AG04450 (cell line): ENCODE measurements around the gene PER1. TPM values are rescaled to one million over a fixed set of nuclear protein-coding genes. Genes with fewer than 3 reads are reported as not detected.

Experiments
- CTCF ChIA-PET: fragments of 300-600, 350-600 bp; formaldehyde crosslinking; extraction: SDS; loops from one replicate; lab custom pipeline; 2022; ENCODE audit warnings: antibody characterized with exemption, inconsistent platforms; lab: Charles Lee
- POLR2A ChIA-PET: fragments of 350-600 bp; formaldehyde crosslinking; extraction: SDS; loops from one replicate; lab custom pipeline; 2021; ENCODE audit warnings: antibody characterized with exemption, inconsistent platforms; lab: Yijun Ruan, JAX
- DNase-seq: peaks from one replicate; pipeline ENCODE4 v3.0.0-alpha.2; 2011; ENCODE audit warnings: low read depth, low spot score
- H3K27ac ChIP-seq: one replicate; pipeline ENCODE4 v1.5.1; 2012; ENCODE audit warnings: low read depth, low read length, control low read depth
- H3K27me3 ChIP-seq: one replicate; pipeline ENCODE4 v1.6.0; 2012; ENCODE audit warnings: low read length; ENCODE audit not compliant: control insufficient read depth, insufficient read depth
- H3K4me3 ChIP-seq: 2 replicates; pipeline ENCODE4 v1.5.1; 2011; ENCODE audit warnings: mild to moderate bottlenecking, low read depth, low read length, control low read depth
- H3K9me3 ChIP-seq: 2 replicates; pipeline ENCODE4 v1.5.1; 2012; ENCODE audit warnings: low read length; ENCODE audit not compliant: control insufficient read depth, insufficient read depth
- polyA plus RNA-seq: library from polyadenylated mRNA; depleted of rRNA; stranded (reverse); fragments of >200 nt; gene quantifications from 2 replicates; pipeline ENCODE4 v1.2.3, GENCODE V29; 2011
- TF ChIP-seq, protein P1 (sequence below): IDR thresholded peaks from 2 replicates; pipeline ENCODE4 v1.5.1; 2011; ENCODE audit warnings: low read depth, low read length, control low read depth, inconsistent platforms

PER1 gene
- polyA plus RNA-seq, 1 experiment = 3.1 TPM

- H3K27ac ChIP-seq = no peak overlapping the region
- no peak for DNase-seq
- POLR2A ChIA-PET = interaction anchor here (1.1 to 1.4 kb wide), 3 partner anchors 11 to 21 kb away, joined by 7 to 14 read pairs (median 9); partner anchors contain the start of gene AURKB
- no peaks in the 10 kb centered on the region for H3K27me3 ChIP-seq
- TF ChIP-seq, protein P1, sequence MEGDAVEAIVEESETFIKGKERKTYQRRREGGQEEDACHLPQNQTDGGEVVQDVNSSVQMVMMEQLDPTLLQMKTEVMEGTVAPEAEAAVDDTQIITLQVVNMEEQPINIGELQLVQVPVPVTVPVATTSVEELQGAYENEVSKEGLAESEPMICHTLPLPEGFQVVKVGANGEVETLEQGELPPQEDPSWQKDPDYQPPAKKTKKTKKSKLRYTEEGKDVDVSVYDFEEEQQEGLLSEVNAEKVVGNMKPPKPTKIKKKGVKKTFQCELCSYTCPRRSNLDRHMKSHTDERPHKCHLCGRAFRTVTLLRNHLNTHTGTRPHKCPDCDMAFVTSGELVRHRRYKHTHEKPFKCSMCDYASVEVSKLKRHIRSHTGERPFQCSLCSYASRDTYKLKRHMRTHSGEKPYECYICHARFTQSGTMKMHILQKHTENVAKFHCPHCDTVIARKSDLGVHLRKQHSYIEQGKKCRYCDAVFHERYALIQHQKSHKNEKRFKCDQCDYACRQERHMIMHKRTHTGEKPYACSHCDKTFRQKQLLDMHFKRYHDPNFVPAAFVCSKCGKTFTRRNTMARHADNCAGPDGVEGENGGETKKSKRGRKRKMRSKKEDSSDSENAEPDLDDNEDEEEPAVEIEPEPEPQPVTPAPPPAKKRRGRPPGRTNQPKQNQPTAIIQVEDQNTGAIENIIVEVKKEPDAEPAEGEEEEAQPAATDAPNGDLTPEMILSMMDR = no peak
- peak overlapping the region; percentile 75 for H3K4me3 ChIP-seq
- no peaks in the 10 kb centered on the region; the same call in 1 of the 2 replicates for H3K9me3 ChIP-seq
- CTCF ChIA-PET = interaction anchor here (0.9 to 1.7 kb wide), 3 partner anchors 9 to 112 kb away, joined by 3 to 5 read pairs (median 3); no protein-coding TSS in a partner anchor
Measured at GRCh38 chr17:8189041-8189710, 37.0 kb upstream of the PER1 start.

DNA sequence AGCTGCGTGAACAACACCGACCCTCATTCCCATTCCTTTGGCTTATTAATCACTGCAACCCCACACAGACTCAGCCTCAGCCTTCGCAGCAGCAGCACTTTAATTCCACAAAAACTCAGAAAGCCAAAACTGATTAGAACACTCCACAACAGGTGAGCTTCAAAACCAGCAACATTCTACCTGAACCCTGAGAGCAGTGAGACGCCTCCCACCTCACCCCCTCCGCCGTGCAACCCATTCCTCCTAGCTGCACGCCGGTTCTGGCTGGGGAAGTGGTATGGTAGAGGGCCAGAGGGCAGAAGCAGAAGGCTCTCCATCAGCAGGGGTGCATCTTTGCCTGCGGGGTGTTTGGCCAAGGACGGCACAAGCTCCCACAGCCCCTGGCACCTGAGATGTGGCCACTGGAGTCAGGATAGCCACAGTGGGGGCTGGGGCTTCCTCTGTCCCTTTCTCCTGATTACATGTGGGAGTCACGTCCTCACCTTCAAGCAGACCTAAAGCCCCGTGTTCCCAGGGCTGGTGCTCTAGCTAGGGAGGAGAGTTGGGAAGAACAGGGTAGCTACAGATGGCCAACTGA, 36.1 kb upstream of the PER1 start:
- CTCF ChIA-PET = interaction anchor here (0.8 to 1.7 kb wide), 4 partner anchors 10 to 113 kb away, joined by 3 to 5 read pairs (median 3); no protein-coding TSS in a partner anchor
- no peaks in the 10 kb centered on the region; the same call in 1 of the 2 replicates for H3K9me3 ChIP-seq
- H3K4me3 ChIP-seq = peak overlapping the region; percentile 75
- TF ChIP-seq, protein P1 = no peak
- peak overlapping the region; percentile 68 for H3K27ac ChIP-seq
- POLR2A ChIA-PET = interaction anchor here (0.7 to 3.6 kb wide), 5 partner anchors 10 to 37 kb away, joined by 3 to 25 read pairs (median 5); partner anchors contain the start of gene PER1
- no peak for DNase-seq
- H3K27me3 ChIP-seq = no peaks in the 10 kb centered on the region

GRCh38 chr17:8187517-8188262, 35.5 kb upstream of the PER1 start:
- Histone ChIP-seq H3K27ac (peak overlapping the region; percentile 79), H3K9me3 (no peaks in the 10 kb centered on the region; the same call in 1 of the 2 replicates), H3K27me3 (no peaks in the 10 kb centered on the region), H3K4me3 (peak overlapping the region; percentile 97)
- CTCF ChIA-PET = interaction anchor here (0.7 to 1.7 kb wide), 4 partner anchors 11 to 94 kb away, joined by 3 to 5 read pairs (median 3); partner anchors contain the start of gene ALOXE3
- POLR2A ChIA-PET = interaction anchor here (0.7 to 3.6 kb wide), 6 partner anchors 11 to 38 kb away, joined by 3 to 25 read pairs (median 4); partner anchors contain the start of genes AURKB and PER1
- TF ChIP-seq, protein P1 = peak; percentile 6; the same call in 1 of the 2 replicates
- DNase-seq = peak; percentile 99

GRCh38 chr17:8186787-8187516, 34.7 kb upstream of the PER1 start:
- Histone ChIP-seq H3K4me3 (peak overlapping the region; percentile 97), H3K27me3 (no peaks in the 10 kb centered on the region), H3K27ac (peak overlapping the region; percentile 79), H3K9me3 (no peaks in the 10 kb centered on the region; the same call in 1 of the 2 replicates)
- TF ChIP-seq, protein P1 = peak; percentile 53; the same call in 1 of the 2 replicates
- POLR2A ChIA-PET = interaction anchor here (0.7 to 3.6 kb wide), 4 partner anchors 14 to 35 kb away, joined by 3 to 25 read pairs (median 14); partner anchors contain the start of genes AURKB and PER1
- DNase-seq = peak; percentile 90
- CTCF ChIA-PET = interaction anchor here (0.7 kb wide), 1 partner anchor 69 kb away, joined by 3 read pairs; the partner anchor contains the start of gene ALOXE3
